ENCODE measurements around the gene PGS1. TPM values are rescaled to one million over a fixed set of nuclear protein-coding genes. Genes with fewer than 3 reads are reported as not detected.

PGS1 gene
- total and polyA plus RNA-seq, 2 donors (not counting 1 experiment from before 2014, with no cell fraction given): 22.4 to 34.5 TPM

DNA sequence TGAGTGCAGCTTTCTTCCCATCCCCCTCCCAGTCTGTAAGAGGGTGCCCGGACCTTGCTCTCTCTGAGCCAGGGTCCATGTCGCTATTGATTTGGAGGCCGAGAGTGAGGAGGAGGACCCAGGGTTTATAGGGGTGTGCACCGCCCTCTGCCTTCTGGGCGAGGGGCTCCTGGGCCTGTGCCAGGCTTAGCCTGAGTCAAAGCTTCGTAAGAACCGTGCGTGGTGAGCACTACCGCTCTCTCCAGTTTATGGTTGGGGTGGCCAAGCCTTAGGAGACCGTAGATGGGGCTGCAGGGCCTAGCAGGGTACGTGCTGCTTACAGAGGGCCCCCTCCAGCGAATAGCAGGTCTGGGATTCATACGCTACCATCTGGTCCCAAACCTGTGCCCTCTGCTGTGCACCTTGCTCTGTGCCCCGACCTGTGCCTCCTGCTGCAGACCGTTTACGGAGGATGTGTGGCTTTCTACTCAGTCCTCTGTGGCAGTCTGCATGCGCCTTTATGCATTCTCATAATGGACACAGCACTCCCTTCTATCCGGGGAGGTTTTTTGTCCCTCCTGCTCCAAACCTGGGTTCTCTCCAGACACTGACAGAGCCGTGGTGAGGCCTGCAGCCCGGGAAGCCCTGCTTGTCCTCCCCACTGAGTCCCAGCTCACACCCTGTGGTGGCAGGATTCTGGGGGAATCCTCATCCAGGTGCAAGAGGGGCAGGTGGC lies 54.7 kb downstream of the PGS1 start:
- Histone ChIP-seq H3K4me3 (replicated peaks in 1 of 4; ENCODE audit: control extremely low read depth in 1 of 4, insufficient read depth in 1 of 4, low read depth in 3 of 4, low read length in 4 of 4) (no peak overlapping the region), H3K36me3 (ENCODE audit: control insufficient read depth, insufficient read depth, low read length) (peaks cover 2% of the 10 kb centered on the region), H3K9ac (ENCODE audit: insufficient read depth, low read length) (no peak overlapping the region), H2AFZ (ENCODE audit: low read length) (no peak overlapping the region), H3K27me3 (ENCODE audit: control insufficient read depth, insufficient read depth, low read length) (no peaks in the 10 kb centered on the region), H3K9me3 (ENCODE audit: control insufficient read depth, insufficient read depth, low read depth, low read length) (no peaks in the 10 kb centered on the region), H3K79me2 (ENCODE audit: control insufficient read depth, insufficient read depth, low read length) (no peaks in the 10 kb centered on the region), H3K4me2 (ENCODE audit: extremely low read depth, insufficient read depth, low read length) (no peak overlapping the region), H3K4me1 (ENCODE audit: control insufficient read depth, extremely low read depth, insufficient read depth, low read length) (no peaks in the 10 kb centered on the region), H3K27ac (ENCODE audit: insufficient read depth, low read length) (no peak overlapping the region), H4K20me1 (ENCODE audit: control insufficient read depth, extremely low read depth, insufficient read depth, low read length) (no peaks in the 10 kb centered on the region)
- TF ChIP-seq, protein P1, sequence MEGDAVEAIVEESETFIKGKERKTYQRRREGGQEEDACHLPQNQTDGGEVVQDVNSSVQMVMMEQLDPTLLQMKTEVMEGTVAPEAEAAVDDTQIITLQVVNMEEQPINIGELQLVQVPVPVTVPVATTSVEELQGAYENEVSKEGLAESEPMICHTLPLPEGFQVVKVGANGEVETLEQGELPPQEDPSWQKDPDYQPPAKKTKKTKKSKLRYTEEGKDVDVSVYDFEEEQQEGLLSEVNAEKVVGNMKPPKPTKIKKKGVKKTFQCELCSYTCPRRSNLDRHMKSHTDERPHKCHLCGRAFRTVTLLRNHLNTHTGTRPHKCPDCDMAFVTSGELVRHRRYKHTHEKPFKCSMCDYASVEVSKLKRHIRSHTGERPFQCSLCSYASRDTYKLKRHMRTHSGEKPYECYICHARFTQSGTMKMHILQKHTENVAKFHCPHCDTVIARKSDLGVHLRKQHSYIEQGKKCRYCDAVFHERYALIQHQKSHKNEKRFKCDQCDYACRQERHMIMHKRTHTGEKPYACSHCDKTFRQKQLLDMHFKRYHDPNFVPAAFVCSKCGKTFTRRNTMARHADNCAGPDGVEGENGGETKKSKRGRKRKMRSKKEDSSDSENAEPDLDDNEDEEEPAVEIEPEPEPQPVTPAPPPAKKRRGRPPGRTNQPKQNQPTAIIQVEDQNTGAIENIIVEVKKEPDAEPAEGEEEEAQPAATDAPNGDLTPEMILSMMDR (conservative IDR thresholded peaks at IDR 0.05 in 1 of 2, IDR thresholded peaks at IDR 0.05 in 1 of 2; ENCODE audit: low read depth in 1 of 2, low read length in 2 of 2): no peak
- no peak for TF ChIP-seq EZH2 (IDR thresholded peaks at IDR 0.05; ENCODE audit: low read length, missing control alignments)
- DNase-seq (ENCODE audit: low read depth in 2 of 2): no peak

DNA sequence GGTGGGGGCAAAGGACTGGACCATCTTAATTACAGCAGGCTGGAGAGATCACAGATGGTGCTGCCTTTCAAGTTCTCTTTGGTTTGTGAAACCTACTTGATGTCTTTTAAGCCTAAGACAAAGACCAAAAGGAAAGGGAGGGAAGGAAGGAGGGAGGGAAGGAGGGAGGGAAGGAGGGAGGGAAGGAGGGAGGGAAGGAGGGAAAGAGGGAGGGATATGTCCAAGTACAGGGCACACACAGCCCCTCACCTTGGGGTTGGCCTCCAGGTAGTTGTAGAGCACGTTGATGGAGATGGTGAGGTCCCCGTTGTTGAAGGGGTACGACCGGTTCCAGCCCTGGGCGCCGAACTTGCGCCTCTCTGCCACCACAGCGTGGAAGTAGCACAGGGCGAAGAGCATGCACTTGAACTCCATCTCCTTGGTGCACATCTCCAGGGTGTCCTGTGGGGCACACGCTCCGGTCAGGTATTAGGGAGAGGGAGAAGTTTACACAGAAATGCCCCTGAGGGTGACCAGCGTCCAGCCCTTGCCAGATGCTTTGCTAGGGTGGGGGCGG lies 55.4 kb downstream of the PGS1 start:
- Histone ChIP-seq H3K4me1 (ENCODE audit: control insufficient read depth, extremely low read depth, insufficient read depth, low read length) (no peaks in the 10 kb centered on the region), H4K20me1 (ENCODE audit: control insufficient read depth, extremely low read depth, insufficient read depth, low read length) (no peaks in the 10 kb centered on the region), H3K36me3 (ENCODE audit: control insufficient read depth, insufficient read depth, low read length) (peaks cover 2% of the 10 kb centered on the region), H3K4me3 (replicated peaks in 1 of 4; ENCODE audit: control extremely low read depth in 1 of 4, insufficient read depth in 1 of 4, low read depth in 3 of 4, low read length in 4 of 4) (no peak overlapping the region), H2AFZ (ENCODE audit: low read length) (no peak overlapping the region), H3K4me2 (ENCODE audit: extremely low read depth, insufficient read depth, low read length) (no peak overlapping the region), H3K9ac (ENCODE audit: insufficient read depth, low read length) (no peak overlapping the region), H3K27ac (ENCODE audit: insufficient read depth, low read length) (no peak overlapping the region), H3K79me2 (ENCODE audit: control insufficient read depth, insufficient read depth, low read length) (no peaks in the 10 kb centered on the region), H3K27me3 (ENCODE audit: control insufficient read depth, insufficient read depth, low read length) (no peaks in the 10 kb centered on the region), H3K9me3 (ENCODE audit: control insufficient read depth, insufficient read depth, low read depth, low read length) (no peaks in the 10 kb centered on the region)
- DNase-seq (ENCODE audit: low read depth in 2 of 2): no peak
- TF ChIP-seq EZH2 (IDR thresholded peaks at IDR 0.05; ENCODE audit: low read length, missing control alignments): no peak

DNA sequence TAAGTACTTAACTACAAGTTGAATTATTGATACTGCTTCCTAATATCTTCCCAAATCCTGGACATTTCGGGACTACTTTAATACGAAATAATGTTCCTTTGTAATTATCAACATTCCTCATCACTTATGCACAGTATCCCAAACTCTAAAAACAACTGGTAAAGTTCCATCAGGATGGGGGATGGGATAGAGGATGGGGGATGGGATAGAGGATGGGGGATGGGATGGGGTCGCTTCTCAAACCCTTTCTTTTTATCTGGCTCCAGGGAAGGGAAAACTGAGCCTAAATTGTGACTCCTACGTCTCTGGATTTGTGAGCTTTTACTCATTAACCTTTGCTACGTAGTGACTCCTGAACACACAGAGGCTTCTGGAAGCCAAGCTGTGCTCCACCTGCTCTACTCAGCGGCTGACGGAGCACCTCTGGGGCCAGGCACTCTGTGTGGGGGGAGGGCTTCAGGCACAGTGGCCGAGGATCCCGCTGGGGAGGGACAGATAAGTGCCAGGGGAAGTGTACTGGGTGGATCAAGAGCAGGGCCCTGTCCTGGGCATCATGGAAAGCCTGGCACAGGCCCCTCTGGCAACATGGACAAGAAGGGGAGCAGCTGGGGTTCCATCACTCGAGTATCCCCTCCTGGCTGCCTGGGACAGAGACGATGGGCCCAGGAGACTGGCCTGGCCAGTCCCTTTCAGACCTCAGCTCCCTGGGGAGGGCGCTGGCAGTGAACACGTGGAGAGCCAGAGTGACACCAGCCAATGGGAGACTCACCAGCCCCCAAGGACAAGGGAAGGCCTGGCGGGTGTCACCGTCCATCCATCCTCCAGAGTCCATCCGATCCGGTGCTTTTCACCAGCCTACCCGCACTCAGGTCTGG lies 56.2 kb downstream of the PGS1 start:
- no peak overlapping the region for H3K27ac ChIP-seq (ENCODE audit: insufficient read depth, low read length)
- H2AFZ ChIP-seq (ENCODE audit: low read length): no peak overlapping the region
- DNase-seq (ENCODE audit: low read depth in 2 of 2): no peak
- no peaks in the 10 kb centered on the region for H4K20me1 ChIP-seq (ENCODE audit: control insufficient read depth, extremely low read depth, insufficient read depth, low read length)
- no peaks in the 10 kb centered on the region for H3K9me3 ChIP-seq (ENCODE audit: control insufficient read depth, insufficient read depth, low read depth, low read length)
- no peaks in the 10 kb centered on the region for H3K36me3 ChIP-seq (ENCODE audit: control insufficient read depth, insufficient read depth, low read length)
- H3K27me3 ChIP-seq (ENCODE audit: control insufficient read depth, insufficient read depth, low read length): no peaks in the 10 kb centered on the region
- no peak for TF ChIP-seq EZH2 (IDR thresholded peaks at IDR 0.05; ENCODE audit: low read length, missing control alignments)
- TF ChIP-seq, protein P1 (conservative IDR thresholded peaks at IDR 0.05 in 1 of 2, IDR thresholded peaks at IDR 0.05 in 1 of 2; ENCODE audit: low read depth in 1 of 2, low read length in 2 of 2): no peak
- no peaks in the 10 kb centered on the region for H3K4me1 ChIP-seq (ENCODE audit: control insufficient read depth, extremely low read depth, insufficient read depth, low read length)
- H3K79me2 ChIP-seq (ENCODE audit: control insufficient read depth, insufficient read depth, low read length): no peaks in the 10 kb centered on the region
- H3K4me3 ChIP-seq (replicated peaks in 1 of 4; ENCODE audit: control extremely low read depth in 1 of 4, insufficient read depth in 1 of 4, low read depth in 3 of 4, low read length in 4 of 4): no peak overlapping the region
- H3K9ac ChIP-seq (ENCODE audit: insufficient read depth, low read length): no peak overlapping the region
- H3K4me2 ChIP-seq (ENCODE audit: extremely low read depth, insufficient read depth, low read length): no peak overlapping the region
